Stimulated activated CD8-positive, alpha-beta memory T cell treated with anti-CD3 and anti-CD28 coated beads, Interleukin-7, amount 100 ng/mL, for 4 hours (primary cell): ENCODE data around the gene CHML.
A peak's percentile ranks its signal among the peaks of the same experiment; 100 is the strongest.

Source experiments
- DNase-seq, 2 donors: peaks; one replicate each; pipeline ENCODE4 v3.0.0-alpha.2; 2020; ENCODE audit warnings: low read depth in 2 of 2

Gene CHML

DNA sequence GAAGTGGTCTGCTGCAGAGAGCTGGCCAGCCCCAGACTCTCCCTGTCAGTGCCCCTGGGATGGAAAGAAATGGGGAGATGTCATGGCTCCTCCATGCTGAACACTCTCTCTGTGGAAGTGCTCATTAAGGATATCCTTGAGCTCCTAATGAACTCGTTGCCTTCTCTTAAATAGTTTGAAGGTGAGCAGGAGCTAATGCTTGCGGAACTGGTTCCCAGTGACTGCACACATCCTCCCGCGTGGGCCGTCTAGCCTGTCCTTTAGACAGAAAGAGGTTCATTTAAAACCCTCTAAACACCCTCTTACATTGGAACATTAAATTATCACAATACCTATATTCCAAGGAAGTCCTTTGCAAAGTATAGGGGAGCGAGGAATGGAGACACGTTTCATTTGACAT lies 6.0 kb upstream of the CHML start:
- DNase-seq, result no peak

DNA sequence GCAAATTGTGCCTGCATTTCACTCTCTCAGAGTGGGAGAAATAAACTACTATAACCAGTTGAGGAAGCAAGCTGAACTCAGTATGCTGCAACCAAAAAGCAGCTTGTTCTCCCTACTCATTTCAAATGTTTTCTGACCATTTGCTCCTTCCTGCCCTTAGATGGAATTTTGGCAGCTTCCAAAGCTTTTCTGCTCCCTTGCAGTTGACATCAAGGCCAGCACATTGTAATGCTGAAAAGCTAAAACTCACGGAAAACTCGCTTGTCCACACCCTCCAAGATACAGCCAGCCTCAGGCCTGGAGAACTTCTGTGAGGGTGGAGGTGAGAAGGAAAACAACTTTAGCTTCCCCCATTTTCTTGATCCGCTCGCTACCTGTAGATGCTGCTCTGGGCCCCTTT lies 5.0 kb upstream of the CHML start:
- no peak for DNase-seq

DNA sequence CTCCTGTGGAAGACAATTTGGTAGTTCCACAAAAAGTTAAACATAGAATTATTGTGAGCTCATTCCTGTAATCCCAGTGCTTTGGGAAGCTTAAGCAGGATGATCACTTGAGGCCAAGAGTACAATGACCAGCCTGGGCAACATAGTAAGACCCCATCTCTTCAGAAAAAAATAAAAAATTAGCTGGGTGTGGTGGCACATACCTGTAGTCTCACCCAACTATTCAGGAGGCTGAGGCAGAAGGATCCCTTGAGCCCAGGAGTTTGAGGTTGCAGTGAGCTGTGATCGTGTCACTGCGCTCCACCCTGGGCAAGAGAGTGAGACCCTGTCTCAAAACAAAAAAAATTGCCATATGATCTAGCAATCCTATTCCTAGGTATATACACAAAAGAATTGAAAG lies 4.1 kb upstream of the CHML start:
- DNase-seq, result no peak

DNA sequence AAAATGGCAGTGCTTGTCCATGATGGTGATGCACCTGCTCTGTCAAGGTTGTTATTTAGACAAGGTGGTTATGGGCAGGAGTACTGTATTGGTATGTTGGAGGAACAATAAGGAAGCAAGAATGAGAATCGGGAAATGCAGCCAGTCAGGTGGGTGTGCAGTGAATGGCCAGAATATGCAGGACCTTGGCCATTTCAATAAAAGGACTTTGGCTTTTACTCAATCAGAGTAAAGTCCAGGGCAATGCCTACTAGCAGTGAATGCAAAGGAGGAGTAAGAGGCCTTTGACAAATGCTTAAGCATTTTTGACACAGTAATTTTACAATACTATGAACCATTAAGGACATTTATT lies 2.4 kb upstream of the CHML start:
- DNase-seq, result no peak

DNA sequence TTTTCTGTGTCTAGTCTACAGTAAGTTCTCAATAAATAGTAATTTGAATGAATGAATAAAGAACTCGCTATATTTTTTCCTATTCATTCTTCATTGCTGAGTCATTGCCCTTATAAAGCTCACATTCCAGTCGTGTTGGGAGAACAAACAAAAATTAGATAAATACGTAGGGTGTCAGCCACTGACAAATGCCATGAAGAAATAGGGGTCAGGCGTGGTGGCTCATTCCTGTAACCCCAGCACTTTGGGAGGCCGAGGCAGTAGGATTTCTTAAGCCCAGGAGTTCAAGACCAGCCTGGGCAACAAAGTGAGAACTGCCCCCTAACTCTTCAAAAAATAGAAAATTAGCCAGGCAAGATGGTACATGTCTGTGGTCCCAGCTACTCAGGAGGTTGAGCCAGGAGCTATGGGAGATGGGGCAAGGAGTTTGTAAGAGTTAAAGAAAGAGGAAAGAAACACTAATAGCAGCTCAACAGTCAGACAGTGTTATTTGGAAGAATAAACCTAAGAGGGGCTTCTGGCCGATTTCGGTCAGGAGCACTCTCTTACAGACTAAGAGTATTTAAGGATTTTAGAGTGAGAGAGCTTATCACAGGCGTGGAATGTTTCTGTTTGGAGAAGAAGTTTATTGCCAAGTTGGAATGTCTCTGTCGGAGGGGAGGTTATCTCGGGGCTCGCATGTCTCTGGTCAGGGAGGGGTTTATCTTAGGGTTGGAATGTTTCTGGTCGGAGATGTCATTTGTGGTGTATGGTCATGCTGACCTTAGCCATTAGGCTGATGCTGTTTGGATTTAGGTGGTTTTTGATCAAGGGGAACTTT lies 1.8 kb upstream of the CHML start:
- DNase-seq, result no peak

DNA sequence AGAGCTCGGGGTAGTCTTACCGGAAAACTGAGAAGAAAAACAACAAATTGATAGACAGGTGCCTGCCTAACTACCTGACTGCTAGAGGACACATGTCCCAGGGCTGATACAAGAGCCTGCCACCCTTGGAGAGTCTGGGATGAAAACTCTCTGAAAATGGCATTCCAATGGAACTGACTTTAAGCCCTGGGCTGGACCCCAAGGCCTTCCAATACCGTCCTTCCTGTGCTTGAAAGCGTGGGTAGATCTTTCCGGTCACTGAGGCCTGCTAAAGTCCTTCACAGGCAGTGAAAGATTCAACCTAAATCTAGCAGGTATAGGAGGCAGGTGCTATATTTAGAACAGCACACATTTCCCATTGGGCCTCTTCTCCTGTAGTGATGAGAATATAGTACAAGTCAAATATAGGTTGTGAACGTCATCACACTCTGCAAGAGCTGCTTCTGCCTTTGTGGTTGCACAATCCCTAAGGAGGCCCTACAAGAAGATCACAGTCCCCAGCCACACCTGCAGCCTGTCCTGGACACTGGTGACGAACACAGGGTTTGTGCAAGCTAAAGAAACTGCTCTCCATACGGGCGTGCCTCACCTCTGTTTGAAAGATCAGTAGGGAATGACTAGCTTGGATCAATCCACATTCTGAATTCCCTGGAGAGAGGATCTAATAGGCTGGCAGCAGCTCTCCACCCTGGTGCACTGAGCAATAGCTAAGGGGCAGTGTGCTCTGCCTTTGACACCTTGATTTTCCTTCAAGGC lies 876 bp upstream of the CHML start:
- no peak for DNase-seq

DNA sequence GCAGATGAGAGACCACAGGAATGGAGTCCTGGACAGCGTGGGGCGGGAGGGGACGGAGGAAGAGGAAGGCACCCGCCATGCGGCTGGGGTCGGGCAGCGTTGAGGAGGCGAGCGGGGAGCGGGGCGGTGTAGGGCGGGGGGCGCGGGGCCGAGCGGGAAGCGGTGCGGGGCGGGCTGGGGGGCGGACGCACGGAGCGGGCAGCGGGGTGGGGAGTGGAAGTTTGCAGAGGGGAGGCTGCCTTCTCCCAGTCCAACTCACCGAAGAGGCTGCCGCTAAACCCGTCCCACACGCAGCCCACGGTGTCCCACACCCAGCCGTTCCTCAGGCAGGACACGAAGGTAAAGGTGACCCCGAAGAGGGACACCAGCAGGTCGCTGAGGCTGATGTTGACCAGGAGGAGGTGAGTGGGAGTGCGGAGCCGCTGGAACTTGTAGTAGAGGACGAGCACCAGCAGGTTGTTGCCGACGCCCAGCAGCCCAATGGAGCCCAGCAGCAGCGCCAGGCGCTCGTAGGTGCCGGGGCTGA lies 483 bp downstream of the CHML start:
- peak in 1 of 2 donors; percentile 21 for DNase-seq

DNA sequence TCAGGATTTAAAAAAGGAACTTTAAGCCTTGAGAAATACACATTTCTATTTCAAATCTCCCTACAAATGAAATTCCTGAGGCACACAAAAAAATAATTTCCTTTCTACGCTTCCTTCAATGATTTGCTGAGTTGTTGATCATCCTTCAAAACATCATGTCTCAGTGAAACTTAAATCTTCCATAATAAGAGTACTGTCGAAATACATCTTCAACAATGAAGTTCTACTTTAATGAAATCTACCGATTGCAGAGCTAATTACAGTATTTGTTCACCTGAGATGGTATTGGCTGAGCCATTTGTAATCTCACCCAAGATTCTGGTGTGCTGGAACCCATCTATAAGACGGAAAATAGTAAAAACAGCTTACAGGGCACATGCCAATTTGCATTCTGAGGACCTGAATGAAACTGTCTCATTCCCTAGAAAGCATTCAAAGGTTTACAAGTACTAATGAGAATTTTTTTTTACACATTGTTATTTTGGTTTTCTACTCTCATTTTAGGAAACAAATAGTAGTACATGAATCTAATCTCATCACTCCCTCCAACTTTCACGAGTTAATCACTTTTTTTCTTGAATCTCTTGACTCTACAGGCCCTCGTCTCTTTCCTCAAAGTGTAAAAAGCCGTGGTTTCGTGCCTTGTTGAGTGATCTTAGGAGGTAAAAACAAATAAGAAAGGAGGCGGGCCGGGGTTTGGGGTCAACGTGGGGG lies 1.1 kb downstream of the CHML start:
- DNase-seq, result no peak

DNA sequence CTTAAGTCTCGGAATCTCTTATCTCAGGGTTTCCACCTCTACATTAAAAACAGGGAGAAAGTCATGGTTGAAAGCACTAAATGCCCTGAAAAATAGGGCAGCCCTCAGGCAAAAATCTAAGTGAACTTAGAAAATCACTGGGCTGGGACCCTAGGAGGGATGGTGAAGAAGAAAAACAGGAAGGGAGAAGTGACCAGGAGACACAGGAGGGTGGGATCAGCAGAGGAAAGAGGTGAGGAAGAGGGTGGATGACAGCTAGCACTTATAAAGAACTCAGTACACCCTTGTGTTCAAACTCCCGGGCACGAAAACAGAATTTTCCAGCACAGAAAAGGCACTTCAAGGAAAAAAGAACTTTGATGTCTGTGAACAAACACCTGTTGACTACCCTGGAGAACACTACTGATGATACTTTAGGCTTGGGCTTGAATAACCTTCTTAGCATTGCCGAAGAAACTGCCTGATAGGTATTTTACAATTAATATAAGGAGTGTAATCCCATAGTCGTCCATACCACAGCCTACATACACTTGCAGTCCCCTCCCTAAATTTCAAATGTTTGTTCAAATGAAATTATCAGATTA lies 2.0 kb downstream of the CHML start:
- DNase-seq, result no peak

DNA sequence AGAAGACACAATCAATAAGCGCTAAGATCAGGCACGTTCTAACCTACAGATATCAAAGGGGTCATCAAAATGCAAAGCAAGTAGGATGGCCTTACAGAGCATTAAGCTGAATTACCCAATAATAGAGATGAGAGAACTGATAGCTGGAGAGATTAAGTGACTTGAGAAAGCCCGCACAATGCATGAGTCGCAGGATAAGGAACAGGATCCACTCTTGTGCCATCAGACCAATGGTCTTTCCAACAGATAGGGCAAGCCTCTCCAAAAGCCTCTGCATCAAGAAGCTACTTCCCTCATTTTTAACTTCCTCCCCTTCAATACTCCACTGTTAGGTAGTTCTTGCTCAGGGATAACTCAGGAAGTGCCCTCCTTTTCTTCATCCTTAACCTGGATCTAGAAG lies 2.6 kb downstream of the CHML start:
- DNase-seq, result no peak

DNA sequence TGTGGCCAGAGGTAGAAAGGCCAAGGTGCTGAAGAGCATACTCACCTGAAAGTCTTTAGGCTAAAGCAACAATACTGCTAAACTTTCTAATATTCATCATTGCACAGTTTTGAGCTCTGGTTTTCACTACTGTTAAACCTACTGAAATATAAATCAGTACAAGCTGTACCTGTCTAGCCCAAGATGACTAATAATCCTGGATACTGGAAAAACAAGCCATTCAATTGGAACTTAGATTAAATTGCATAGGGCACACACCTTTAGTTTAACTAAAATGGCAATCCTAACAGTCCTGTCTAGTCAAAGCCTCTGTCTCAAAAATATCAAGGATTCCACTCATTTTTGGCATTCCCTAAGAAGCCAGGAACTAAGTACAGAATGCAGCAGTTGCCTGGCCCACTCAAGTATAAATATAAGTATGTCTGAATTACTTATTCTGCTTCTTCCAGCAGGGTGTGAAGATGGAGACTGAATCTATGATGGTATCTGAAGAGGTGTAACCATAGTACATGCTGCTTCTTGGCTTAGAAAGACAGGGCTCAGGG lies 3.1 kb downstream of the CHML start:
- DNase-seq, result no peak

DNA sequence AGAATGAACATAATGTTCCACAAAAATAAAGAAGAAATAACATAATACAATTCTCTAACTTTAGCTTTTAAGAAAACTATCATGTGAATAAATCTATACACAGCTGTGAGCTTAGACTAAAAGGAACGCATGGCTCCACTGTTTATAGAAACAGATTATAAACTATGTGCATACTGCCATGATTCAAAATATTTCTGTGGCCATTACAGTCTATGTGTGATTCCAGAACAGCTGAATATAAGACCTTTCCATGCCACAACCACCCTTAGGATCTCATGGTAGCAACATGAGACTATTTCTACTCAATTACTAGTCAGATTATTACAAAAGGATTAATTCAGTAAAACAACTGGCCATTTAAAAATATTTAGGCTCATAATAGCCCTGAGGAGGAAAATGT lies 3.9 kb downstream of the CHML start:
- DNase-seq, result no peak

DNA sequence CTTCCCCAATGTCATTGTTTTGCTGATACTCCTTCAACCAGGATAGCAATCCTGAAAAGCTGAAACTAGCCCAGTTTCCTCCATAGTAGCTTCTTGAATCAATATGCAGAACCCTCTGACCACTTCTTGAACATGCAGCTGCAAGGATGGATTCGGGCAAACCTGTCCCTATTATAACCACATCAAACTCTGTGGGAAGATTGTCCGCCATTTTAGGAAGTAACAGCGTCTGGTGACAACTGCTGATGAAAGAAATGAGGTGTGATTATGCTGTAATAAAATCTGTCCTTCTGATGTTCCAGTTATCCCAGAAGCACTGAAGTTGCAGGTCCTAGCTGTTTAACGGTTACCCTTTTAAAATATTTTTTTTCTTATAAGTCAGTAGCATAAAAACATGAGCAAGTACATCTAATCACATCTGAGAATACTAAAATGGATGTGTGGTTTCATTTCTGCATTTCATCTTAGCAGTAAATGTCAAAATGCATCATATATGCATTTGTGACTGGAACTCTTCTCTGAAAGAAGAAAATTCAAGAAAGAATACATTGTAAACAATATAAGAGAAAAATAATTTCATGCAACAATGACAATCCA lies 4.5 kb downstream of the CHML start:
- DNase-seq, result no peak

DNA sequence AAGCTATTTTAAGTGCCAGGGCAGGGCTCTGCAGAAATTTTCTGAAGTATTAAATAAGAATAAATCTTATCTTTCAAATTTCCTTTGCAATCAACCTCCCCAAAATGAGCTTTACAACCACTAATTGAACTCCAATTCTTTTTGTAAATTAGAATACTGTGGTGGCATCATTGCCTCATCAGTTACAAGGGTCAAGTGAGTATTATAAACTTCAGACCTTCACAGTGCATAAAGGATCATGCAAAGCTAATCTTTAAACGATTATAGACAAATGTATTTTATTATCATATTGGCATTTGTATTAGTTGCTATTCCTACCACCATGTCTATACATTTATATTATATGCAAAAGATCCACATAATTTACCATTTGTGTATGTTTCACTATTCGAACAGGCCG lies 7.2 kb downstream of the CHML start:
- no peak for DNase-seq

DNA sequence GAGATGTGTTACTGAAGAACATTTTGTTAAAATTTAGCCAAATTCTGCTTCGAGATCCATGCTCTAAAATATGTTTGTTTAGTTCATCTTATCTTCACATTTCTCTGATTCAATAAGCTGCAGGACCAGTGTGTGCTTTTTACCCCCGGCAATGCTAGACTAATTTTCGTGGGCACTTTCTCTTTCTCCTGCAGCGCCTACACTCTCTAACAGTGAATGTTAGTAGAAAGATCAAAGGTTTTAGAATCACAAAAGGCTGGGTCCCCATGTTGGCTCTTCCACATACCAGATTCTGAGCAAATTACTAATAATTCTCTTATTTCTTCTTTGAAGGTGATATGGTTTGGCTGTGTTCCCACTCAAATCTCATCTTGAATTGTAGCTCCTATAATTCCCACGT lies 8.5 kb downstream of the CHML start:
- DNase-seq, result no peak

DNA sequence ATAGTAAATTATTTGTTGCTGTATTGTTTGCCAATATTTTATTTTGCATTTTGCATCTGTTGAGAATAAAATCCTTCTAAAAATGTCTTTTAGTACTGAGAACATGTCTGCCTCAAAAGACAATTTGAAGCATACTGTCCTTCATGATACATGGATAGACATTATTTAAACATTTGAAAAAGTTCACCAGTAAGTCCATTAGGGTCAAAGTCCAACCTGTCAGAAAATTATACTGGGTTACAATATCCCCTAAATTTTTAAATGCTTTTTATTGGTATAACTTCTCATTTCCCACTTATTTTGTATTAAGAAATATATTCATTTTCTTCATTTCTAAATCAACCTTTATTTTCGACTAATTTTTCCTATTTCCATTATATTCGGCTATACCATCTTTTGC lies 9.3 kb downstream of the CHML start:
- DNase-seq, result no peak

DNA sequence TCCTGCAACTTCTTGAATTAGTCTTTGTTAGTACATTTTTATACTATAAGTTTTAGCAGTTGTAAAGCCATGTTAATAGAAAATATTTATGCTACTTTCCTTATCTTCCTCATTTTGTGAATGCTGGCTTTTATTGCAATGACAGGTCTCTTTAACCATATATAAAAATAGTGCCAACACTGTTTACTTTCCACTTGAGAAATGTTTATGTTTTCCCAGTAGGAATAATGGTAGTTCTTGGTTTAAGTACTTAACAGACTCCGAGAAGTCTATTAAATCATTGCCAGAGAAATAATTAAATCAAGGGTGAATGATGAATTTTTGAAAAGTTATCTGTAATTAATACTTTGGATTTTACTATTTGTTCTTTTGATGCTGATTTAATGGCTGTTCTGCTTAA lies 9.7 kb downstream of the CHML start:
- DNase-seq, result no peak

DNA sequence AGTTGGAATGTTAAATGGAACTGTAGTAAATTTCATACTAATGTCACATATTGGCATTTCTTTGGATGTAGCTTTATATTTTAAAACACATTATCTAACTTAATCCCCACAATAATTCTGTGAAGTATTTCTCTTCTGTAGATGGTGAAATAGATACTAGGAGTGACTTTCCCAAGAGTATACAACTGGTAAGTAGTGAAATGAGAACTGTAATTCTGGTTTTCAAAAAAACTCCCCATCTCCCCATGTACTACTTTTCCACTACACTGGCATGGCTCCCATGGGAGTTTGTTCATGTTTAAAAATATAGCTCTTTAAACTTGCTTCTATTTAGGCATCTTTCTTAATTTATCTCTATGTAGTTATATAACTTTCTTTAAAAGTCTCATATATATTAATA lies 10.2 kb downstream of the CHML start:
- DNase-seq, result no peak

DNA sequence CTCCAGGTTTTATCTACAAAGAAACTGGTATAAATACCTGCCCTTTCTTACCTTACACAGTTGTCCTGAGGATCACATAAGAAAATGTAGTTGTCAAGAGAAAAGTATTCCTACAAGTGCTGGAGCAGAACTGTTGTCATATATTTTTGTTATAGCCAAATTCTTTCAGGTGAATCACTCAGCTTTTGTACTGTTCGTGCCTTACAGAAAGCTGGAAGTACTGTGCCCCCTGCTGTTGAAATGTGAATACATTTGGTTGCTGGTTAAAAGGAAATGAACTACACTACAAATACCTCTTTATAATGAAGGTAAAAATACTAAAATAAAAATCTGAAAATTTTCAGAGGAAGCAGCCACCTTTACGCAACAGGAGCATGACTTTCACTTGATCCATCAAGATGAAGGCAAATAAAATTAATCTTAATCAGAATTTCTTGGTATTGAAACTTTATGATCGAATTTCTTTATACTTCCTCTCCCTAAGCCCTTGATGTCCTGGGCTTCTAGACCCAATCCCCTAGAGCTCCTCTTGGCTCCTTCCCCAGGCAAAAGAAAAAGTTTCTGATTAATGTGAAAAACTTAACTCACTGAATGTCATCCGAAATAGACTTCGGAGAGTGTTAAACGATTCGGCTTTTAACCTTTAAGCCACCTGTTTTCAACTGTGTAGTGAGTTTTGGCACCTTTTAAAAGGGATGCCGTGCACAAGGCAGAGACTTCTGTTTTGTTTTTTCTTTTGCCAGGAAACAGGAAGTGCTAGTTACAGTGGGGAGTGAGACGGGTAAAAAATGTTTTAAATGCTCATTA lies 12.5 kb downstream of the CHML start:
- DNase-seq, result no peak

DNA sequence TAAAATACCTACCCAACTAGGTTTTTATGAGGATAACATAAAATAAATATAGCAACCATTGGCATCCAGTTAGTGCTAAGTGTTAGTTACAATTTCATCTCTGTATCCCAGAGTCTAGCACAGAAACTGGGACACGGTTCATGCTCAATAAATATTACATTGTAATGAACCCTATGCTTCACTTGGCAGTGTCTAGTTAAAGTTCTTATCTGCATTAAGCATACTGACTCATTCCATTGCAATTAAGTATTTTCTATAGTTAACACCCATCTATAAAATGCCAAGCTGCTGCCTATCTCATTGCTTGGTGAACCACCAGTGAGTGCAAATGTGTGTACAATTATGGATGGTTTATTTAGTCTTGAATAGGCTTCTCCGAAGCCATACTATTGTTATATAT lies 15.2 kb downstream of the CHML start:
- DNase-seq, result no peak

DNA sequence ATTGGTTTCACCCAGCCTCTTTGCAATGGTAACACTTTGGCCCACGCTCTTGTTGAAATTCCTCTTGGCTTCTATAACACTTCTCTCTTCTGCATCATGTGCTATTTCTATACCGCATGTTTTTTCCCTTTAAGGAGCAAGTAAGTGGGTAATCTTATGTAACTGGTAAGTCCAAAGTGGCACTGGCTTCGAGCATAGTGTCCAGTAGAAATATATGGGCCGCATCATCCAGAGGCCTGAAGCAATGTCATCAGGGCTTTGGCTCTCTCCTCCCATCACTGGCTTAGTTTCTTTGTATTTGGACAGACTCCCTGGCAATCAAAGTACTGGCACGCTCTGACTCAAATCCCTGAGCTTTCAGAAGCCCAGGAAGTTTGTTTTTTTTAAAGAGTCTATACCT lies 17.5 kb downstream of the CHML start:
- no peak for DNase-seq
